HepG2 (cell line): ENCODE results near the gene NECTIN2. TPM values are rescaled to one million over a fixed set of nuclear protein-coding genes. Genes with fewer than 3 reads are reported as not detected.

Experiments used
- CBX5 ChIP-seq: sonication (generic); formaldehyde crosslinking; IDR thresholded peaks from 2 replicates; pipeline ENCODE4 v1.4.0; 2020; ENCODE audit warnings: missing genetic modification reagents, borderline replicate concordance
- CEBPB ChIP-seq: IDR thresholded peaks from 2 replicates; pipeline ENCODE4 v1.6.1; 2011; ENCODE audit warnings: low read depth, low read length, improper control_type of control experiment, borderline replicate concordance
- ESRRA ChIP-seq: sonication (generic); formaldehyde crosslinking; IDR thresholded peaks from 2 replicates; pipeline ENCODE4 v1.5.1; 2020; ENCODE audit warnings: mild to moderate bottlenecking, low read depth, missing genetic modification reagents
- HES4 ChIP-seq: sonication (generic); formaldehyde crosslinking; IDR thresholded peaks from 2 replicates; pipeline ENCODE4 v1.9.0; 2021; ENCODE audit warnings: mild to moderate bottlenecking, missing genetic modification reagents, borderline replicate concordance
- HNRNPL ChIP-seq: fragments of 200-400 bp; formaldehyde crosslinking; IDR thresholded peaks from 2 replicates; pipeline ENCODE4 v1.6.1; 2017; ENCODE audit warnings: mild to moderate bottlenecking, low read depth, low read length
- HNRNPLL ChIP-seq: fragments of 200-400 bp; formaldehyde crosslinking; IDR thresholded peaks from 2 replicates; pipeline ENCODE4 v1.6.1; 2017; ENCODE audit warnings: mild to moderate bottlenecking, low read depth, low read length; ENCODE audit not compliant: poor library complexity, severe bottlenecking
- JUN ChIP-seq: sonication (generic); formaldehyde crosslinking; IDR thresholded peaks from 2 replicates; pipeline ENCODE4 v1.4.0; 2020; ENCODE audit warnings: mild to moderate bottlenecking, missing genetic modification reagents
- MAFK ChIP-seq, 2 experiments: IDR thresholded peaks in 1 of 2; conservative IDR thresholded peaks in 1 of 2; 2 replicates each; pipeline ENCODE4 v1.6.1; 2011; ENCODE audit warnings: improper control_type of control experiment in 2 of 2, low read length in 2 of 2
- MLXIP ChIP-seq: sonication (generic); formaldehyde crosslinking; IDR thresholded peaks from 2 replicates; pipeline ENCODE4 v1.9.0; 2021; ENCODE audit warnings: missing genetic modification reagents, borderline replicate concordance
- NFIB ChIP-seq: sonication (generic); formaldehyde crosslinking; IDR thresholded peaks from 2 replicates; pipeline ENCODE4 v1.9.0; 2021; ENCODE audit warnings: missing genetic modification reagents, mild to moderate bottlenecking, borderline replicate concordance
- NR2C2 ChIP-seq: sonication (generic); formaldehyde crosslinking; IDR thresholded peaks from 2 replicates; pipeline ENCODE4 v1.4.0; 2020; ENCODE audit warnings: missing genetic modification reagents, mild to moderate bottlenecking, moderate library complexity, borderline replicate concordance
- PAF1 ChIP-seq: IDR thresholded peaks from 2 replicates; pipeline ENCODE4 v1.6.1; 2016; ENCODE audit warnings: missing genetic modification reagents, missing compliant biosample characterization
- PAX8 ChIP-seq: sonication (generic); formaldehyde crosslinking; IDR thresholded peaks from 2 replicates; pipeline ENCODE4 v1.8.0; 2022; ENCODE audit warnings: mild to moderate bottlenecking, missing genetic modification reagents, borderline replicate concordance
- STAG1 ChIP-seq: sonication (generic); formaldehyde crosslinking; IDR thresholded peaks from 2 replicates; pipeline ENCODE4 v1.4.0; 2020; ENCODE audit warnings: missing genetic modification reagents
- TBL1XR1 ChIP-seq: fragments of 150-350 bp; IDR thresholded peaks from 2 replicates; pipeline ENCODE4 v1.6.1; 2014; ENCODE audit warnings: borderline replicate concordance, low read length; ENCODE audit not compliant: partially characterized antibody
- TOE1 ChIP-seq: sonication (generic); formaldehyde crosslinking; IDR thresholded peaks from 2 replicates; pipeline ENCODE4 v1.4.0; 2020; ENCODE audit warnings: mild to moderate bottlenecking, missing genetic modification reagents
- U2AF2 ChIP-seq: fragments of 200-400 bp; formaldehyde crosslinking; IDR thresholded peaks from 2 replicates; pipeline ENCODE4 v1.6.1; 2017; ENCODE audit warnings: low read depth, mild to moderate bottlenecking, low read length
- ZFY ChIP-seq: sonication (generic); formaldehyde crosslinking; IDR thresholded peaks from 2 replicates; pipeline ENCODE4 v1.4.0; 2020; ENCODE audit warnings: missing genetic modification reagents
- ZKSCAN5 ChIP-seq: sonication (generic); formaldehyde crosslinking; IDR thresholded peaks from 2 replicates; pipeline ENCODE4 v1.5.1; 2020; ENCODE audit warnings: mild to moderate bottlenecking, missing genetic modification reagents
- ZNF138 ChIP-seq: sonication (generic); formaldehyde crosslinking; IDR thresholded peaks from 2 replicates; pipeline ENCODE4 v1.5.0; 2020; ENCODE audit warnings: mild to moderate bottlenecking, low read depth, missing genetic modification reagents
- ZNF17 ChIP-seq: sonication (generic); formaldehyde crosslinking; IDR thresholded peaks from 2 replicates; pipeline ENCODE4 v1.5.0; 2020; ENCODE audit warnings: mild to moderate bottlenecking, missing genetic modification reagents
- ZNF460 ChIP-seq: sonication (generic); formaldehyde crosslinking; IDR thresholded peaks from 2 replicates; pipeline ENCODE4 v1.5.1; 2020; ENCODE audit warnings: missing genetic modification reagents, mild to moderate bottlenecking, borderline replicate concordance
- ZNF670 ChIP-seq: sonication (generic); formaldehyde crosslinking; IDR thresholded peaks from 2 replicates; pipeline ENCODE4 v1.8.0; 2022; ENCODE audit warnings: mild to moderate bottlenecking, missing genetic modification reagents, borderline replicate concordance
- ZNF678 ChIP-seq: sonication (generic); formaldehyde crosslinking; IDR thresholded peaks from 2 replicates; pipeline ENCODE4 v1.4.0; 2020; ENCODE audit warnings: mild to moderate bottlenecking, missing genetic modification reagents
- polyA plus RNA-seq, 8 experiments: library from polyadenylated mRNA; depleted of rRNA in 3 of 8; stranded (reverse) in 7 of 8; unstranded in 1 of 8; fragments of >200 nt; fragmentation: Illumina TruSeq in 4 of 8; extraction: Trizol in 4 of 8; gene quantifications; 2 replicates each; pipeline versions ENCODE4 v1.2.1 to v1.2.3, GENCODE V29; 2011 to 2016; ENCODE audit warnings: low read depth in 4 of 8, missing spikeins in 1 of 8, mixed read lengths in 1 of 8; ENCODE audit not compliant: insufficient read depth in 1 of 8
- total RNA-seq, 5 experiments: library from RNA; depleted of rRNA; stranded (reverse); fragments of >200 nt; fragmentation: Illumina TruSeq; extraction: Trizol; gene quantifications; 2 replicates each; pipeline ENCODE4 v1.2.3, GENCODE V29; 2016; ENCODE audit warnings: low read depth in 1 of 5
- TF ChIP-seq, protein P1 (sequence below): sonication (generic); formaldehyde crosslinking; IDR thresholded peaks from 2 replicates; pipeline ENCODE4 v1.4.0; 2020; ENCODE audit warnings: missing genetic modification reagents, mild to moderate bottlenecking, borderline replicate concordance
- TF ChIP-seq, protein P2 (sequence below): sonication (generic); formaldehyde crosslinking; IDR thresholded peaks from 2 replicates; pipeline ENCODE4 v1.8.1; 2023; ENCODE audit warnings: missing genetic modification reagents, mild to moderate bottlenecking, borderline replicate concordance

NECTIN2 gene
- total and polyA plus RNA-seq, 2 of the 13 experiments (the other 11 are each of a cell fraction or from before 2014, with no cell fraction given) = 75.4 to 114 TPM

DNA sequence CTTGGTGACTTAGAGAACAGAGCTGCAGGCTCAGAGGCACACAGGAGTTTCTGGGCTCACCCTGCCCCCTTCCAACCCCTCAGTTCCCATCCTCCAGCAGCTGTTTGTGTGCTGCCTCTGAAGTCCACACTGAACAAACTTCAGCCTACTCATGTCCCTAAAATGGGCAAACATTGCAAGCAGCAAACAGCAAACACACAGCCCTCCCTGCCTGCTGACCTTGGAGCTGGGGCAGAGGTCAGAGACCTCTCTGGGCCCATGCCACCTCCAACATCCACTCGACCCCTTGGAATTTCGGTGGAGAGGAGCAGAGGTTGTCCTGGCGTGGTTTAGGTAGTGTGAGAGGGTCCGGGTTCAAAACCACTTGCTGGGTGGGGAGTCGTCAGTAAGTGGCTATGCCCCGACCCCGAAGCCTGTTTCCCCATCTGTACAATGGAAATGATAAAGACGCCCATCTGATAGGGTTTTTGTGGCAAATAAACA, 78.2 kb downstream of the NECTIN2 start (continued):
- TF ChIP-seq, protein P1, sequence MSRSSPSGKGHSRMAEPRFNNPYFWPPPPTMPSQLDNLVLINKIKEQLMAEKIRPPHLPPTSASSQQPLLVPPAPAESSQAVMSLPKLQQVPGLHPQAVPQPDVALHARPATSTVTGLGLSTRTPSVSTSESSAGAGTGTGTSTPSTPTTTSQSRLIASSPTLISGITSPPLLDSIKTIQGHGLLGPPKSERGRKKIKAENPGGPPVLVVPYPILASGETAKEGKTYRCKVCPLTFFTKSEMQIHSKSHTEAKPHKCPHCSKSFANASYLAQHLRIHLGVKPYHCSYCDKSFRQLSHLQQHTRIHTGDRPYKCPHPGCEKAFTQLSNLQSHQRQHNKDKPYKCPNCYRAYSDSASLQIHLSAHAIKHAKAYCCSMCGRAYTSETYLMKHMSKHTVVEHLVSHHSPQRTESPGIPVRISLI (CRISPR knock-in tag) = peak; percentile 76; the same call in 1 of the 2 replicates
- TF ChIP-seq ZFY (CRISPR knock-in tag) (peak; percentile 43), MAFK (conservative IDR thresholded peaks at IDR 0.05 in 1 of 2, IDR thresholded peaks at IDR 0.05 in 1 of 2; ENCODE audit: low read length in 2 of 2) (peak in 1 of 2 experiments; percentile 25; a peak in 1 of 4 replicates), CEBPB (peak; percentile 77), ZNF678 (CRISPR knock-in tag) (no peak), ZNF17 (CRISPR knock-in tag) (no peak), HNRNPL (peak; percentile 94), JUN (CRISPR knock-in tag) (peak; percentile 90), ZKSCAN5 (CRISPR knock-in tag) (no peak), TBL1XR1 (peak; percentile 97), ZNF460 (CRISPR knock-in tag) (no peak; the same call in 1 of the 2 replicates), PAF1 (CRISPR knock-in tag) (peak; percentile 75; the same call in 1 of the 2 replicates), ZNF670 (CRISPR knock-in tag) (peak; percentile 47; the same call in 1 of the 2 replicates), HES4 (no peak), CBX5 (CRISPR knock-in tag) (peak; percentile 96), ESRRA (CRISPR knock-in tag) (peak; percentile 99), NR2C2 (peak; percentile 91), NFIB (CRISPR knock-in tag) (no peak), HNRNPLL (peak; percentile 26), PAX8 (no peak), ZNF138 (CRISPR knock-in tag) (no peak; the same call in 1 of the 2 replicates), U2AF2 (peak; percentile 63; the same call in 1 of the 2 replicates), MLXIP (peak; percentile 18; the same call in 1 of the 2 replicates), TOE1 (CRISPR knock-in tag) (0 out of 2 replicates have a peak, but pooled peaks have one; percentile 54), STAG1 (CRISPR knock-in tag) (peak; percentile 40)
- TF ChIP-seq, protein P2, sequence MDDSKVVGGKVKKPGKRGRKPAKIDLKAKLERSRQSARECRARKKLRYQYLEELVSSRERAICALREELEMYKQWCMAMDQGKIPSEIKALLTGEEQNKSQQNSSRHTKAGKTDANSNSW (CRISPR knock-in tag) = no peak
